AG04449 (cell line): ENCODE data around the gene ZNF488.

Source experiments
- CTCF ChIA-PET: fragments of 350-600 bp; formaldehyde crosslinking; extraction: SDS; loops from one replicate; lab custom pipeline; 2021; ENCODE audit warnings: antibody characterized with exemption; lab: Yijun Ruan, JAX
- POLR2A ChIA-PET: fragments of 400-600, 350-600 bp; formaldehyde crosslinking; extraction: SDS; loops from one replicate; lab custom pipeline; 2020; ENCODE audit warnings: antibody characterized with exemption, inconsistent platforms; lab: Yijun Ruan, JAX
- DNase-seq: peaks from one replicate; pipeline ENCODE4 v3.0.0-alpha.2; 2010; ENCODE audit warnings: low read depth, low spot score
- H3K4me3 ChIP-seq: 2 replicates; pipeline ENCODE4 v1.5.1; 2011; ENCODE audit warnings: low read depth, mild to moderate bottlenecking, control low read depth, low read length
- CTCF ChIP-seq: IDR thresholded peaks from one replicate; pipeline ENCODE4 v1.5.1; 2011; ENCODE audit warnings: mild to moderate bottlenecking, moderate library complexity, low read length, control low read depth, inconsistent platforms; ENCODE audit not compliant: insufficient read depth; ENCODE audit errors: missing control alignments

The ZNF488 gene

GRCh38 chr10:47378183-47378510, 5.9 kb downstream of the ZNF488 start:
- POLR2A ChIA-PET: no interaction called here
- no peak overlapping the region for H3K4me3 ChIP-seq
- CTCF ChIA-PET: interaction anchor here (0.6 to 6.3 kb wide), 2 partner anchors 9 to 16 kb away, joined by 3 to 56 read pairs; no protein-coding TSS in a partner anchor
- no peak for TF ChIP-seq CTCF
- no peak for DNase-seq

DNA sequence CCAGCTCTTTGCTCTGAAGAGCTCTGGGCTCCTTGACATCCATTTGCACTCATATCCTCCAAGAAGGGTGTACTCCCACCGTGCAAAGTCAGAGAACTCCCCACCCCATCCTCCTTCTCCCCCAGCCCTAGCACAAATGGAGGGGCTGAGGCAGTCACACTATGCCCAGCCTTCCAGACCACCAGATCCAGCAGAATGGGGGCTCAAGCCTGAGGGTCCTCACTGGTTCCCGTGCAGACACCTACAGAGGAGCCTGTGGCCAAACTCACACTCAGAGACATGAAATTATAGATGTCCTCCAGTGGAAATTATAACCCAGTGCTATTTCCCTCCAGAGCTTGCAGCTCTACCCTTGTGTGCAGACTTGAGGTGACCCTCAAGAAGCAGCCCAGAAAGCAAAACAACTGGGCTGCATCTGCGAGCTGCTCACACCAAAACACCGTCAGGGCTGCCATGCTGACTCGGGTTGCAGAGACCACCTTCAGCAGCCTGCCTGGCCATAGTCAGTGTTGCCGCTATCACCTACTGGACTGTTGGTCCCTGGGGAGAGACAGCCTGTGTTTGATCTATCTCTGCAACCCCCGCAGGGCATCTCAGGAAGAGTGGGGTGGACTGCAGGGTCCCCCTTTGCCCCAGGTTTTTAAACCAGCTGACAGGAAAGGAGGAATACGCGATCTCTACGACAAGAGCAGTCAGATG, 7.4 kb downstream of the ZNF488 start:
- no peak for TF ChIP-seq CTCF
- ChIA-PET CTCF (interaction anchor here (0.6 to 6.3 kb wide), 2 partner anchors 14 to 65 kb away, joined by 3 to 56 read pairs; no protein-coding TSS in a partner anchor), POLR2A (no interaction called here)
- H3K4me3 ChIP-seq: no peak overlapping the region
- no peak for DNase-seq

GRCh38 chr10:47374611-47375536, 9.2 kb downstream of the ZNF488 start:
- H3K4me3 ChIP-seq: no peak overlapping the region
- no peak for TF ChIP-seq CTCF
- ChIA-PET CTCF (interaction anchor here (0.9 to 6.3 kb wide), 4 partner anchors 12 to 64 kb away, joined by 3 to 56 read pairs (median 4); no protein-coding TSS in a partner anchor), POLR2A (no interaction called here)
- peak; percentile 33 for DNase-seq

- POLR2A ChIA-PET: no interaction called here
- DNase-seq: no peak
- no peak for TF ChIP-seq CTCF
- CTCF ChIA-PET: interaction anchor here (1.1 to 2.7 kb wide), 2 partner anchors 11 to 17 kb away, joined by 3 to 17 read pairs; no protein-coding TSS in a partner anchor
- H3K4me3 ChIP-seq: no peak overlapping the region
Measured at GRCh38 chr10:47372726-47373125, 11.4 kb downstream of the ZNF488 start.

DNA sequence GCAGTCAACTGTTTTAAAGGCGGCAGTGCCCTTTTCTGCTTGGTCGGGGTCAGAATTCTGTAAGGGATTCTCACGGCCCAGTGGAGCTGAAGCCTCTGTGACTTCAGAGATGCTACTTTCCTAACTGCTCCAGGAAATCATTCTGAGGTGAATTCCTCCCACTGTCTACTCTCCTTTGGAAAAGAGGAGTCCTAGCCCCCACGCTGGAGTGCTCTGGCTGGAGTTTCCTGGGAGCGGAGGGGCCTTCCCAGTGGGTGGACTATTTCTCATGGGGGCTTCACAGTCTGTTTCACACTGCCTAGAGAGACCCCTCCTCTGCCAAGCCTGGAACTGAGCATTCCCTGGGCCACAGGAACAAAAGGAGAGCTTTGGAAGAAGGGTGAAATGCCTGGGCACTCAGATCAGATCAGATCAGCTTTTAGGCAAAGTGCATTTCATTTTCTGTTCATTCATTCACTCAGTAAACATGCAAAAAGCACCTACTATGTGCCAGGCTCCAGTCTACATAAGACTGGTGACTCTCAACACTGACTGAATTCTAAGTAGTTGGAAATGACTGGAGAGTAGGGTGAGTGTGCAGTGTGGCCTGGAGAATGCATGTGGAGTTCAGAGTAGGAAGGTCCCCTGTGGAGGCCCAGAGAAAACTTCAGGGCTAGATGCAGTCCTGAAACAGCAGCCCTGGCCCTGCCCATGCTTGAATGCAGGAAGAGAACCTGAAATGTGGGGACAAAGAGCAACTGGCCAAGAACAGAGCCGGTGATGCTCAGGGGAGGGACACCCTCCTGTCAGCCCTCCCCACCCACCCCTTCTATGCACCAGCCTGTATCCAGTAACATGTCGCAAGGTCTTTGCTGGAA, 12.2 kb downstream of the ZNF488 start:
- no peak for TF ChIP-seq CTCF
- POLR2A ChIA-PET: no interaction called here
- no peak overlapping the region for H3K4me3 ChIP-seq
- no peak for DNase-seq
- CTCF ChIA-PET: interaction anchor here (1.1 to 2.7 kb wide), 2 partner anchors 10 to 16 kb away, joined by 3 to 17 read pairs; no protein-coding TSS in a partner anchor
